ENCODE results near the gene UBQLN4. TPM values are rescaled to one million over a fixed set of nuclear protein-coding genes. Genes with fewer than 3 reads are reported as not detected.
A peak's percentile ranks its signal among the peaks of the same experiment; 100 is the strongest.

The UBQLN4 gene
- total and polyA plus RNA-seq, 9 of the 15 experiments (the other 6 are each of a cell fraction or from before 2014, with no cell fraction given): 13.5 to 65.5 (median 37.0) TPM

GRCh38 chr1:156054500-156055280 lies 1.1 kb upstream of the UBQLN4 start, which contains the start of gene LAMTOR2 (continued):
- TF ChIP-seq POLR2A (conservative IDR thresholded peaks at IDR 0.05) (peak; percentile 86), CUX1 (CRISPR knock-in tag; IDR thresholded peaks at IDR 0.05) (no peak), ZBTB12 (CRISPR knock-in tag; IDR thresholded peaks at IDR 0.05) (0 out of 2 replicates have a peak, but pooled peaks have one; percentile 9), HOMEZ (CRISPR knock-in tag; IDR thresholded peaks at IDR 0.05) (no peak), GABPB1 (CRISPR knock-in tag; IDR thresholded peaks at IDR 0.05) (peak; percentile 82), ZNF263 (CRISPR knock-in tag; IDR thresholded peaks at IDR 0.05; ENCODE audit: borderline replicate concordance) (peak; percentile 81), CGGBP1 (CRISPR knock-in tag; IDR thresholded peaks at IDR 0.05) (peak; percentile 59; the same call in 1 of the 2 replicates), POU5F1 (IDR thresholded peaks at IDR 0.05; ENCODE audit: borderline replicate concordance, low read depth, low read length, partially characterized antibody) (peak; percentile 85), CREB3L1 (IDR thresholded peaks at IDR 0.05; ENCODE audit: borderline replicate concordance, low read depth) (peak; percentile 96), PURB (CRISPR knock-in tag; IDR thresholded peaks at IDR 0.05; ENCODE audit: low read depth) (no peak), NONO (IDR thresholded peaks at IDR 0.05; ENCODE audit: low read depth in 2 of 2, low read length in 1 of 2) (0 out of 4 replicates have a peak, but pooled peaks of 1 of the 2 experiments have one; percentile 36), BCL6 (CRISPR knock-in tag; IDR thresholded peaks at IDR 0.05) (peak; percentile 1; the same call in 1 of the 2 replicates), JUN (IDR thresholded peaks at IDR 0.05; ENCODE audit: borderline replicate concordance, low read depth, low read length) (peak; percentile 53; the same call in 1 of the 2 replicates), JUN (CRISPR knock-in tag; IDR thresholded peaks at IDR 0.05; ENCODE audit: borderline replicate concordance) (no peak), GTF2E2 (tag; IDR thresholded peaks at IDR 0.05) (no peak), ZEB2 (IDR thresholded peaks at IDR 0.05) (no peak; the same call in 1 of the 2 replicates), HLTF (IDR thresholded peaks at IDR 0.05) (0 out of 2 replicates have a peak, but pooled peaks have one; percentile 57)
